Forelimb muscle (tissue), 1 donor: ENCODE results near the gene SYCN. TPM values are rescaled to one million over a fixed set of nuclear protein-coding genes. Genes with fewer than 3 reads are reported as not detected.
"Not testable (repeated sequence)": the region's sequence is repeated elsewhere in the genome, so short reads cannot be mapped to it uniquely, and the experiment has no call there.

Experiments used
- DNase-seq: peaks from one replicate; pipeline ENCODE4 v3.0.0-alpha.2; 2013; ENCODE audit warnings: low read depth
- polyA plus RNA-seq: library from polyadenylated mRNA; unstranded; fragments of 120-200 nt; gene quantifications from one replicate; pipeline ENCODE4 v1.2.1, GENCODE V29; 2013; ENCODE audit not compliant: insufficient read length

SYCN gene
- polyA plus RNA-seq, 1 donor = not detected

DNA sequence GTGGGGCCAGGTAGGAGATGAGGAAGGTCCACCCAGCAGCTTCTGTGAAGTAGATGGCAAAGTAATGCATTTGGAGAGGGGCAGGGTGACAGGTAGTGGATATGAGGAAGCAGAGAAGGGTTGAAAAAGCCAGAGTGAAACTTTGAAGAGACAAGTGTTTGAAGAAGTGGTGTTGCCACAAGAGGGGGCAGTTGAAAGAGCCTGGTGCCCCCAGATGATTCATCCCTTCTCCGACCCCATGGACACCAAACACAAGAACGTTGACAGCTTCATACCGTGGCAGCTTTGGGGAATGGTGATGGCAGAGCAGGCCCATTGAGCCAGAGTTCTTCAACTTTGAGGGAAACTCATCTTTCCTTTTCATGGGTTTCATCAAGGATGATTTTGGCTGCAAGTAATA lies 20.8 kb upstream of the SYCN start:
- DNase-seq = no peak

DNA sequence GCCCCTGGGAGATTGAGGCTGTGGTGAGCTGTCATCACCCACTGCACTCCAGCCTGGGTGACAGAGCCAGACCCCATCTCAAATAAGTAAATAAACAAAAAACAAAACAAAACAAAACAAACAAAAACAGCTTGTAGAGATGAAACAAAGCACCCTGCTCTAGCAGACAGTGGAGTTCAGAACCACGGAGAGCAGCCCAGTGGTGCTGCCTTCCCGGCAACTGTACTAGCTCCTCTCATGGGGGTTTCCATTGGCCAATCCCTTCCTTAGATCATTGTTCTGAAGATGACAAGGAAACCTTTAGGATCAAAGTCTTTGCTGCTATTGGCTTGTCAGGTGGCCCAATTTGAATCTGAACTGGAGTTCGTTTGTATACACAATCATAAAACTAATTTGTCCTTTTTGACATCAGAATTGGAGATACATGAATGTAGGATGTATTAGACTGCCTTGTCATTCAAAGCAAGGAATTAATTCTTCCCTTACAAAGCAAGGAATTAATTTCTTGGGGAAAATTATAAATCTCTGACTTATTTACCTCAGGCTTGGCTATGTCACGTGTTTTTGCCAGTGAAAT lies 19.7 kb upstream of the SYCN start:
- DNase-seq = no peak

DNA sequence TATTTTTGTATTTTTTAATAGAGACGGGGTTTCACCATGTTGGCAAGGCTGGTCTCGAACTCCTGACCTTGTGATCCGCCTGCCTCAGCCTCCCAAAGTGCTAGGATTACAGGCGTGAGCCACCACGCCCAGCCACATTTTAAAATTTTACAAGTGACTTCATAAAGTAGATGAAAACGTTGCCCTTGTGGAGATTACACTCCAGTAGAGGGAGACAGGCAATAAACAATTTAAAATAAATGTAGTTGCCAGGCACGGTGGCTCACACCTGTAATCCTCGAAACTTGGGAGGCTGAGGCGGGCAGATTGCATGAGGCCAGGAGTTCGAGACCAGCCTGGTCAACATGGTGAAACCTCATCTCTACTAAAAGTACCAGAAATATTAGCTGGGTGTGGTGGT lies 15.0 kb upstream of the SYCN start:
- DNase-seq = not testable (repeated sequence)

GRCh38 chr19:39218230-39219007 lies 14.4 kb upstream of the SYCN start:
- no peak for DNase-seq

DNA sequence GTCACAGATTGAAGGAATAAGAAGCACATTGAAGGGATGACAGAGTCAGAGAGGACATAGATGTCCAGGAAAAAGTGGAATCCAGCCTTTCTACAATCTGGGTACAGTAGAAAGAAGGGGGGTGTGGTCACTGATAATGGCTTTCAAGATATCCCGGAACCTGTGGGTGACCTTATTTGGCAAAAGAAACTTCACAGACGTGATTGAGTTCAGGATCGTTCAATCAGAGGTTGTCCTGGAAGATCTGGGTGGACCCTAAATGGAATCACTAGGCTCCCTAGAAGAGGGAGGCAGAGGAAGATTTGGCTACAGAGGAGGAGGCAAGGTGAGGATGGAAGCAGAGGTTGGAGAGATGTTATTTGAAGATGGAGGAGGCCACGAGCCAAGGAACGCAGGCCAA lies 13.0 kb upstream of the SYCN start:
- no peak for DNase-seq

GRCh38 chr19:39215323-39215722 lies 11.3 kb upstream of the SYCN start:
- DNase-seq = not testable (repeated sequence)

DNA sequence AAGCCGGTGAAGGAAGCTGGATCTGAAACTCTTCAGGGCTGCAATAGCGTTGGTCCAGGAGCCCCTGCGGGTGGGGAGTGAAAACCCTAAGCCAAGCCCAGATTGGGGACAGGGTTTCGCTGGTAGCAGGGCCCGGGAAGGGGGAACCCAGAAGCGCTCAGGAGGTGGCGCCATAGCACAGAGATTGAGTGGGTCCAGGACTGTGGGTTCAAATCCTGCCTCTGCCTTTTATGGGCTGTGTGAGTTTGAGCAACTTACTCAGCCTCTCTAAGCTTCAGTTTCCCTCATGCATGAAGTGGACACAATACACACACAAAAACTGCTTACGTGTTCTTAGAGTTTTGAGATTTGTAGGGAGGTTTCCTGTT lies 8.3 kb upstream of the SYCN start:
- no peak for DNase-seq

DNA sequence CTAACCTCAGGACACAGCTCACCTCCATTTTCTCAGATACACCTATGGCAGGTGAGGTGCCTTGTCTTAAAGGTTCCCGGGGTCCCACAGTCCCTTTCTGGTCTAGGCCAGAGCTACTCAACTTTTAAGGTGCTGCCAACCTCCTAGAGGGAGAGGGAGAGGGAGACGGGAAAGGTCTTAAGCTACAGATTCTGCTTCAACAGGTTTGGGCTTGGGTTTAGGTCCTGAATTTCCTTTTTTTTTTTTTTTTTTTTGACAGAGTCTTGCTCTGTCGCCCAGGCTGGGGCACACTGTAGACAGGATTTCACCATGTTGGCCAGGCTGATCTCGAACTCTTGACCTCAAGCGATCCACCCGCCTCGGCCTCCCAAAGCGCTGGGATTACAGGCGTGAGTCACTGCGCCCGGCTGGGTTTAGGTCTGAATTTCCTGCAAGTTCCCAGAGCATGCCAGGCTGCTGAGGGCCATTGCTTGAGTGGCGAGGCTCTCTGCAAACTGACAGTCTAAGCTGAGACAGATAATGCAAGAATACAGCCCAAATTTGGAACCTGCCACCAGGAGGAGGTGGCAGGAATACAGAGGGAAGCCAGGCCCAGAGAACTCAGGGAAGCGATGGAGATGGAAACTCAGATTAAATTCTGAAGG lies 7.8 kb upstream of the SYCN start:
- DNase-seq = no peak

- no peak for DNase-seq
These were observed 5.1 kb upstream of the SYCN start for GRCh38 chr19:39209196-39209595.

GRCh38 chr19:39208175-39208795 lies 4.2 kb upstream of the SYCN start:
- no peak for DNase-seq

GRCh38 chr19:39207293-39207836 lies 3.3 kb upstream of the SYCN start:
- DNase-seq = no peak

DNA sequence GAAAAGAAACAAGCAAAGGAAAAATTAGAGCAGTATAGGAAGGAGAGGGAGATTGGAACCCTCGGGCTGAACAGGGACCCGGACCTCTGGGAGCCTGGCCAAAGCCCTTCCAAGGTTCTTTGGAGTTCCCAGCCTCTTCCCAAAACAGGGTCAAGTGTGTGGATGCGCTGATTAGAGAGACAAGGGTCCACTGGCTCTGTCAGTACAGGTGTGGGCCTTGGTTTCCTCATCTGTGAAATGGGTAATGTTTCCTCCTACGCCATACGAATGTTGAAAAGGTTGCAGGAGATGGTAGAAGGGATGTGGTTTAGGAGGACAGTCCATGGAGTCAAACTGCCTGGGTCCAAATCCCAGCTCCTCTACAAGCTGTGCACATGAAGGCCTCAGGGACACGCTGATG lies 2.1 kb upstream of the SYCN start:
- DNase-seq = no peak

DNA sequence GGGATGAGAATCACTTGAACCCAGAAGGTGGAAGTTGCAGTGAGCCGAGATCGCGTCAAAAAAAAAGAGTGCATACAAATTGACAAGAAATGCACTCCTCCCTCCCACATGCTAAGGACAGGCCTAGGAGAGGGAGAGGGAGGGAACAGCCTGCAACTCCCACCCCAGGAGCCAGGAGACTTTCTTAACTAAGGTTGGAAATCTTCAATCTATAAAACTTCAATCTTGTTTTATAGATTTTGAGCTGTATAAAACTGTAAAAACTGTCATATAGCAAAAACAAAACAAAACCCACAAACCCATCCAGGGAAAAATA lies 1.3 kb upstream of the SYCN start:
- DNase-seq = no peak

DNA sequence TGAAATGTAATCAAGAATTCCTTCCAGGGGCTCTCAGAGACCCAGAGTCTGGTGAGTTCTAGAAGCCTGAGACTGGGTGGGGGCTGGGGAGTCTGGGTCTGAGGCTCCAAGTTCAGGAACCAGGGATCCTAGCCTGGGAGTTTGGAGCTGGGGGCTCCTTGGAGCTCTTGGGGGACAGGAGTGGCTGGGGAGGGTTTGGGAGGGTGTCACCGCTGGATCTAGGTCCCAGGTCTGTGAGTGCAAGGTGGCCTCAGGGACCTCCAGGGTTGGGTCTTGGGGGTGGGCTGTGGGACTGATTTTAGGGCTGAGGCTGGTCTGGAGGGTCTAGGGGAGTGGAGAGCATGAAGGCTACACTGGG lies 1.1 kb downstream of the SYCN start:
- no peak for DNase-seq

DNA sequence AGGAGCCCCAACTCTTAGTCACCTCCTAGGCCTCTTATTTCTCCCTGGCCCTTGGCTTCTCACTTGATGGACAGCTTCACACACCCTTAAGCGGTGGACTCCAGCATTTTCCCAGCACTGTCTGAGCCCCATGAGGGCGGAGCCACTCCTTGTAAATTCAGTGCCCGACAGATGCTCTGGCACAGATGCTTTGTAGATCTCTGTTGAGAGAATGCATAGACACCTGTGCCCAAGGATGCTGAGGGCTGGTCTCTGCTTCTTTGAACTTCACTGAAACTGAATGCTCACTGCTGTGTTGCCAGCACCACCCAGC lies 3.3 kb downstream of the SYCN start:
- no peak for DNase-seq

DNA sequence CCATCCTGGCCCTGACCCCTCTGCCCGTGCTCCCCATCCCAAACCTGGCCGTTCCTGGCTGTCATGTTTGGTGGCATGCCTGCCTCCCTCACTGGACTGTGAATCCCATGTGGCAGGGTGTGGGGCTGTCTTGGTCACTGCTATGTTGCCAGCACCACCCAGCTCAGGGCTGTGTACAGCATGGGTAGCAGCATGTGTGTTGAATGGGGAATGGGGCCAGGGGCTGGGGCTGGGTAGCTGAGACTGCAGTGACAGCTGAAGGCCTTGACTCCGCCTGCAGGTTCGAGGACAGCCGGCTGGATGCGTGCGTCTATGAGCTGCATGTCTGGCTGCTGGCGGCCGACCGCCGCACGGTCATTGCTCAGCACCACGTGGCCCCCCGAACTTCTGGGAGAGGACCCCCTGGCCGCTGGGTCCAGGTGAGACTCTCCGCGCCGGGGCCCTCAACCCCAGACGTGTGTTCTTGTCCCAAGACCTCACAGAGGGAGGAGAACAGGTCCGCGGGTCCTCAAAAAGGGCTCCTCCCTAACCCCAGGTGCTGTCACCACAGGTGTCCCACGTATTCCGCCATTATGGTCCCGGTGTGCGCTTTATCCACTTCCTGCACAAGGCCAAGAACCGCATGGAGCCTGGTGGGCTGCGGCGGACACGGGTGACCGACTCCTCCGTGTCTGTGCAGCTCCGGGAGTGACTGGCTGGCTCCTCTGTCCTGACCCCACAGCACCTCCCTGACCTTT lies 3.8 kb downstream of the SYCN start:
- no peak for DNase-seq

GRCh38 chr19:39199025-39199424 lies 5.0 kb downstream of the SYCN start:
- no peak for DNase-seq

GRCh38 chr19:39197808-39198207 lies 6.3 kb downstream of the SYCN start:
- no peak for DNase-seq

GRCh38 chr19:39196860-39197562 lies 7.1 kb downstream of the SYCN start, which contains the start of gene NCCRP1:
Gene NCCRP1, plus strand, starts transcription at chr19:39196964. Its CDS starts 19 bp downstream, at chr19:39196983.
- no peak for DNase-seq

DNA sequence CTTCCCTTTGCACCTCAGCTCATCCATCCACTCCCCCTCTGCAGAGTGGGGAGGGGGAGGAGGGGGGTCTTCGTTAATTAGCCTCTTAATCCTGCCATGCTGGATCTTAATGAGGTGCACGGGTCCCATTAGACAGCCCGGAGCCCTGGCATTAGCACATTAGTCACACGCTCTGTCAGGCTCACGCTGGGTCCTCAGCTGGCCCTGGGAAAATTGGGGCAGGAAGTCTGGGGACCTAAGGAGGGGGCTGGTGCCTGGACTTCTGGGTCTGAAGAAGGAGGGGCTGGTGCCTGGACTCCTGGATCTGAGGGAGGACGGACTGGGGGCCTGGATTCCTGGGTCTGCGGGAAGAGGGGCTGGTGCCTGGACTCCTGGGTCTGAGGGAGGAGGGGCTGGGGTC lies 7.7 kb downstream of the SYCN start:
- DNase-seq = no peak

DNA sequence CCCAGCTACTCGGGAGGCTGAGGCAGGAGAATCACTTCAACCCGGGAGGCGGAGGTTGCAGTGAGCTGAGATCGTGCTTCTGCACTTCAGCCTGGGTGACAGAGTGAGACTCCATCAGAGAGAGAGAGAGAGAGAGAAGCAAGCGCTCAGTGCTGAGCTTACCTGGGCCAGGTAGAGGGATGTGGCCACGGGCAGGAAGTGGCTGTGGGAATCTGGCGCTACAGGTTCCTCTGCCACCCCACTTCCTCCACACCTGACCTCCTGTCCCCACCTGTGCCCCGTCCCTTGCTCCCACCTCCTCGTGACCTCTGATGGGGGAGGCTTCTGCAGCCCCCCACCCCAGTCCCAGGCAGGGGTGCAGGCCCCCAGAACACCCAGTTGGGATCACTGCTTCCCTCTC lies 8.3 kb downstream of the SYCN start:
- DNase-seq = no peak
